ENCODE results near the gene ANXA6.

GRCh38 chr5:151106043-151106442 is 51.5 kb downstream of the ANXA6 start:
- TF ChIP-seq CTCF (IDR thresholded peaks at IDR 0.05; ENCODE audit: insufficient read depth, low read length): no peak
- no peak for TF ChIP-seq POLR2AphosphoS5 (IDR thresholded peaks at IDR 0.05; ENCODE audit: low read depth)
- no peak for TF ChIP-seq REST (IDR thresholded peaks at IDR 0.05; ENCODE audit: insufficient replicate concordance, low read depth)
- no peak for TF ChIP-seq GABPA (IDR thresholded peaks at IDR 0.05; ENCODE audit: low read depth)
